Inferior parietal cortex (tissue), 1 donor: ENCODE measurements around the gene ABCC4.

Source experiments
- DNase-seq: peaks from one replicate; pipeline ENCODE4 v3.0.0-alpha.2; 2016; ENCODE audit errors: extremely low spot score

ABCC4 gene

GRCh38 chr13:95301183-95301967, at the start of gene ABCC4:
Gene ABCC4, minus strand, starts transcription at chr13:95301451. Its CDS starts 137 bp downstream, at chr13:95301314.
- peak; percentile 24 for DNase-seq

- DNase-seq: no peak
Measured at GRCh38 chr13:95349267-95349666, 48.0 kb upstream of the ABCC4 start.

- DNase-seq: no peak
Measured at GRCh38 chr13:95343944-95344343, 42.7 kb upstream of the ABCC4 start.

- DNase-seq: no peak
Measured at GRCh38 chr13:95341441-95341840, 40.2 kb upstream of the ABCC4 start.

GRCh38 chr13:95338905-95339304, 37.7 kb upstream of the ABCC4 start:
- DNase-seq: no peak

GRCh38 chr13:95337597-95337996, 36.3 kb upstream of the ABCC4 start:
- DNase-seq: no peak

- DNase-seq: no peak
Measured at GRCh38 chr13:95335667-95336066, 34.4 kb upstream of the ABCC4 start.

- no peak for DNase-seq
Measured at GRCh38 chr13:95328386-95328785, 27.1 kb upstream of the ABCC4 start.

GRCh38 chr13:95327190-95327589, 25.9 kb upstream of the ABCC4 start:
- DNase-seq: no peak

- no peak for DNase-seq
Measured at GRCh38 chr13:95326695-95327094, 25.4 kb upstream of the ABCC4 start.

GRCh38 chr13:95325485-95325884, 24.2 kb upstream of the ABCC4 start:
- DNase-seq: no peak

GRCh38 chr13:95323930-95324662, 22.8 kb upstream of the ABCC4 start:
- DNase-seq: no peak

- DNase-seq: no peak
Measured at GRCh38 chr13:95319551-95320274, 18.5 kb upstream of the ABCC4 start.

- DNase-seq: no peak
Measured at GRCh38 chr13:95317039-95317989, 16.1 kb upstream of the ABCC4 start.

GRCh38 chr13:95315752-95316151, 14.5 kb upstream of the ABCC4 start:
- DNase-seq: no peak

GRCh38 chr13:95307507-95307906, 6.3 kb upstream of the ABCC4 start:
- DNase-seq: no peak

GRCh38 chr13:95304453-95304852, 3.2 kb upstream of the ABCC4 start:
- no peak for DNase-seq

GRCh38 chr13:95301968-95302393, 730 bp upstream of the ABCC4 start:
- DNase-seq: no peak

GRCh38 chr13:95300625-95301182, 547 bp downstream of the ABCC4 start:
- no peak for DNase-seq

GRCh38 chr13:95298971-95299621, 2.2 kb downstream of the ABCC4 start:
- no peak for DNase-seq
